Middle frontal gyrus (tissue), 1 donor: ENCODE results near the gene SPON1.
"Not testable (repeated sequence)": the region's sequence is repeated elsewhere in the genome, so short reads cannot be mapped to it uniquely, and the experiment has no call there.

ENCODE experiments used
- DNase-seq: peaks from one replicate; pipeline ENCODE4 v3.0.0-alpha.2; 2015; ENCODE audit warnings: low spot score; ENCODE audit errors: extremely low spot score

The SPON1 gene

DNA sequence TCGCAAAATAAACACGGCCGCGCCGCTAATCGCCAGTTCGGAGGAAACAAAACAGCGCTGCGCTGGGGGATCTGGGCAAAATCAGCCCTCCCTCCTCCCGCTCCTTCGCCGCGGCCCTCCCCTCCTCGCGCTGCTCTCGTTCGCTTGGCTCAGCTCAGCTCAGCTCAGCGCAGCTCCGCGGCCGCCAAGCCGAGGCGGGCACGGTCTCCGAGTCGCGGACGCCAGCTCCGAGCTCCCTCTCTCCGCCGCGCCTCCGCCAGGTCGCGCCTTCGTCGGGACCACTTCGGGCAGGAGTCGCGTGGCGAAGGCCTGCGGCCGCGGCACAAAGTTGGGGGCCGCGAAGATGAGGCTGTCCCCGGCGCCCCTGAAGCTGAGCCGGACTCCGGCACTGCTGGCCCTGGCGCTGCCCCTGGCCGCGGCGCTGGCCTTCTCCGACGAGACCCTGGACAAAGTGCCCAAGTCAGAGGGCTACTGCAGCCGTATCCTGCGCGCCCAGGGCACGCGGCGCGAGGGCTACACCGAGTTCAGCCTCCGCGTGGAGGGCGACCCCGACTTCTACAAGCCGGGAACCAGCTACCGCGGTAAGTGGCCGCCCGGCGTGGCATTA, at the start of gene SPON1:
Gene SPON1 (plus strand): TSS at position 162 of the 607 bp plus-strand sequence. CDS start 182 bp downstream, at position 344.
- no peak for DNase-seq

DNA sequence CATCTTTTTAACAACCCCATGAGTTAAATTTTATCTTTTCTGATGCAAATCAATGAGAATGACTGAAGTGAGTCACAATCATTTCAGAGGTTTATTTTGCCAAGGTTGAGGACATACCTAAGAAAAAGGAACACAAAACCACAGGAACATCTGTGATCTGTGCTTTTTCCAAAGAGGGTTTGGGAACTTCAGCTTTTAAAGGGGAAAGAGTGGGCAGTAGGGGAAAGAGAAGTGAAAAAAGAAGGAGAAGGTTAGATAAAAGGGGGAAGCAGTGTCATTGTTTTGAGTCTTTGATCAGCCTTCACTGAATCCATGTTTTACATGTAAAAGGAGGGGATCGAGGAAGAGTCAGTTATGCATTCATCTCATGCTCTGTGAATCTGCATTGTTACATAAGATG, 45.3 kb upstream of the SPON1 start:
- DNase-seq: no peak

DNA sequence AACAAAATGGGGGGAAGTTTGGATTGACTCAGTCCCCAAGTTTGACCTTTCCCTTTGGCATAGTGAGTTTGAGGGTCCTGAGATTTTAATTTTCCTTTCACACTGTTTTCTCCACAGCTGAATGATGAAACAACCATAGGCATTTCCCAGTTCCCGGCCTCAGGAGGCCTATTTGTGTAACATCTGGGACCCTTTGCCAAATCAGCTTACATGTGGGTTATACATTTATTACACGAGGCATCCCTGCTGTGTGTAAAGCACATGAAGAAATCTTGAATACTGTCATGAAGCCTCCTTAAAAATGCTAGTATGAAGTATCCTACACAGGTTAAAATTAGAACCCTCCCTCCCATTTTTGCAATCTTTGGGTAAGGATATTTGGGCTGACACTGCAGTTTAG, 44.6 kb upstream of the SPON1 start:
- no peak for DNase-seq

DNA sequence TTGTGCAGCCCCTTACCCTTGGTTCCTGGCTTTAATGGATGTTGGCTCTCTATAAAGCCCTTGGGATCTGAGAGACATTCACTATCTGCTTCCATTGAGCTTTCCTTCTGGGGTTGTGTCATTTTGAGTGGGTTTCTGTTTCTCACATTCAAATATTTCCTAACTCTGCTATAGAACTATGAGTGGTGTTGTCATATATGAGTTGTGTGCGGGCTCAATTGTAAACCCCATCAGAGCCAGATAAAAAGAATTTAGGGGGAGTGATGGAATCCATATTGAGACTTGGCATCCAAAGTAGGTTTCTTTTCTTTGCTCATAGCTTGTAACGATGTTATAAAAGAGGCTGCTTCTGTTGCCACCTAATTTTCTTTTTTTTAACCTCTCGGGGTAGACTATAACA, 41.8 kb upstream of the SPON1 start:
- DNase-seq: no peak

DNA sequence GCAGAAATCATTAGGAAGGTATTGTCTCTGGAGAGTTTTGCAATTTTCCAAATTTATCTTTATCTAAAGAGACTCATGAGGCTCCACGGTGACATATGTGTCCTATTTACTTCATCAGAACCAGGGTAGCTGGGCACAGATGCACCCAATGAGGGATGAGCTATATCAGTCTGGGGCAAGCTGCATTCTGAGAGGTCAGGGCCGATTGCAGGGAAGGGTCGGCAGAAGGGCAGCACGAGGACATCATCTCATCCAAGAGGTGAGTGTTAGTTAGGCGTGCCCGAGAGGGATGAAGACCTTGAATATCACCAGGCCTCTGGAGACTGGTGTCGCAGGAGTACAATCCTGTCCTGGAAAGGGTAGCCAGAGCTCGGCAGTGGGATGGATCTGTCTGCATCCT, 41.0 kb upstream of the SPON1 start:
- DNase-seq: no peak

DNA sequence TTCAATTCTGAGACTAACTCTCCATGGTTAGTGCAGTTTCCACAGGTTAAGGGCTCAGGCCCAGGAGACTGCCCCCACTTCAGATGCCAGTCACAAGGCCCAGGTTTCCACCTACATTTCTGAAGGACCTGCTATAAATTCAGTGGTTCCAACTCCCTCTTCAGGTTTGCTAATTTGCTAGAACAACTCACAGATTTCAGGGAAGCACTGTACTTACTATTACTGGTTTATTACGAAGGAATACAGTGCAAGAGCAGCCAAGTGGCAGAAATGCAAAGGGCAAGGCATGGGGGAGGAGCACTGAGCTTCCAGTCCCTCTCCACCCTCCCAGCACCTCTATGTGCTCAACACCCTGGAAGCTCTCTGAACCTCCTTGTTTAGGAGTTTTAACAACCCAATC, 39.3 kb upstream of the SPON1 start:
- no peak for DNase-seq

DNA sequence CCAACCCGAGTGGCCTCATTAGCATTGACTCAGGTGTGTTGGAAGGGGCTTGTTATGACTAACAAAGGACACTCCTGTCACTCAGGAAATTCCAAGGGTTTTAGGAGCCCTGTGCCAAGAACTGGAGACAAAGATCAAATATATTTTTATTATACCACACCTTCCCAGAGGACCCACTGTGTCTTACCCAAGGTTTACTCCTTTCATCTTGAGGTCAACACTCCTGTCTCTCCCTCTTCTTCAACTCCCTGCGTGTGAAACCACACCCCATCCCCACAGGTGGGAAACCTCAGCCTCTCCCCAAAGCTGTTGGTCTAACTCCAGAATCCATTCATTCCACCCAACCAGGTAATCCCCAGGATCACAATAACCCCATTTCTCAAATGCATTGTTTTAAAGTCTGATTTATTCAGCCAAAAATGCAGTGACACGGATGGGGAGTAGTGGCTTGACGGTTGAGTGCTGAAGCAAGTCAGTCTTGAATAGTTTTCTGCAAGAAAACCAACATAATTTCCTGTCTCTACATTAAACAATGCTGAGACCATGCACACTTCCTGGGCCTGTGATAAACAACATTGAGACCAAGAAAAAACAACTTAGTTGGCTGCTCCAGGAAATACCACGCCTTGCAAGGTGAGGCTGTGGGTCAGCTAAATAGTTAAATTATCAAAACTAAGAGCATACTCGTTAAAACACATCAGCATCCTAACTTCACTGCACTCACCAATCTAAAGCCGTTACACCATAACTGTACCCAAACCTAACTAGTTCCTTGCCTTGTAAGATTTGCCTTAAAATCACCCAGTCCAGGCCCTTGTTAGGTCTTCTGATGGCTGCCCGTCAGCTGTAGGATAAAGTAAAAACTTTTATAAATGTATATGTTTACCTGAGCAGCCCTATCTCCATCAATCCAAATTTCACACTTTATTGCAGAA, 38.5 kb upstream of the SPON1 start:
- DNase-seq: no peak

DNA sequence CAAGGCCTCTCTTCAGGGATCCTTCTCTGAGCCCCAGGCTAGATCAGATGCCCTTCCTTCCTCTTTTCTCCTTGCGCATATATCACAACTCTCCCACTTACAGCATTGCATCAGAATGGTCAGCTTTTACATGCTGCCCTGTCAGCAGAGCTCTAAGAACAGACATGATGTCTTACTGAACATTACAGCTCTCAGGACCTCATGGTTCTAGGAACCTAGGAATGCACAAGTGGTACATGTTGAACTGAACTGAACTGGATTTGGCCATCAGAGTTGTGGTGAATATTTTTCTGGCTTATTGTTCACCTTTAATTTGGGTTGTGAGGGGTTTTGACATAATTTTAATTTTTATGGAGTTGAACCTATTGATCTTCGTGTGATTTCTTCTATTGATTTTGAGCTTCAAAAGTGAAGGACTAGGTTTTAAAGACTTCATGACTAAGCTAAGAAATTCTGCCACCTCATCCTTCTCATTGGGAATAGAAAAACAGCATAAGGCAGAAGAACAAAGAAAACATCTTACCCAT, 37.7 kb upstream of the SPON1 start:
- DNase-seq: no peak

DNA sequence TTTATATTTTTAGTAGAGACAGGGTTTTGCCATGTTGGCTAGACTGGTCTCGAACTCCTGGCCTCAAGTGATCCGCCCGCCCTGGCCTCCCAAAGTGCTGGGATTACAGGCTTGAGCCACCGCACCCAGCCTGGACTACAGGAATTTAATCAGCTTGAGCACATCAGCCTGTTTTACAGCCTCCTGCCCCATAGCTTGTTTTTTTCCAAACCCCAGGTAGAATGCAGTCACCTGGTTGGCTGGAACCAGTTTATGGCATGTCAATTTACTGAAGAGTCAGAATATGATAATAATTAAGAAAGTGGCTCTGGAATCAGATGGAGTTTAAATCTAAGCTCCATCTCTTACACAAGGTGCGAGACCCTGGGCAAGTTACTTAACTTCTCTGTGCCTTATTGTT, 36.2 kb upstream of the SPON1 start:
- not testable (repeated sequence) for DNase-seq

DNA sequence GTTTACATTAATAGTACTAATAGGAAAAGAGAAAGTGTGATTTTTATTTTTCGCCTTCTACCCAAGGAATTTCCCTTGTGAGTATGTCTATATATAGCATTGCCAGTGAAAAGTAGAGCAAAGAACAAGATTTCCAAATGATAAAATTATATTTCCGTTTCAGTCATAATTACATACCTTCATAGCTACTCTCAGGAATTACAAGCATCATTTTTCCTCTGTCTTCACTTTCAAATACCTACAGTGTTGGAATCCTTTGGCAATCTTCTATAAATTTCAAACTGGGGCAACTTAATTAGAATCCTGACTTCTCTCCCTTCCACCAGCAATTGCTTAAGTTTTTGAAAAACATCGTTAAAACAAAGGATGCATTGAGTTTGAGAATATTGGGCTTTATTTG, 35.5 kb upstream of the SPON1 start:
- no peak for DNase-seq

DNA sequence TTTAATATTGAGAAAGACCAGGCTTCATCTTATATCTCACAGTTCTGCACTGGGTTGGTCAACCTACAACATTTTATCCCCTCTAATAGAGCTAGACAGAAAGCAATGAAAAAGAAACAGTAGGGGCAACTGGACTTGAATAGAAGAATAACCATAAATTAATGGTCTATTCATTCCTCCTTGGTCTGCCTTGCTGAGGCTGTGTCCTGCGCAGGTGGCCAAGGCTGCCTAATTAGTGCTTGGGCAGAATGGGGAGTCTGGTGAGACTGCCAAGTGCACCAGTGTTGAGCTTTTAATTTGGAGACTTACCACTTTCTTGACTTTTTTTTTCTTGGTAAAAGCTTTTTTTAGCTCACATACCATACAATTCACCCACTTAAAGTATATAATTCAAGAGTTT, 35.0 kb upstream of the SPON1 start:
- no peak for DNase-seq

DNA sequence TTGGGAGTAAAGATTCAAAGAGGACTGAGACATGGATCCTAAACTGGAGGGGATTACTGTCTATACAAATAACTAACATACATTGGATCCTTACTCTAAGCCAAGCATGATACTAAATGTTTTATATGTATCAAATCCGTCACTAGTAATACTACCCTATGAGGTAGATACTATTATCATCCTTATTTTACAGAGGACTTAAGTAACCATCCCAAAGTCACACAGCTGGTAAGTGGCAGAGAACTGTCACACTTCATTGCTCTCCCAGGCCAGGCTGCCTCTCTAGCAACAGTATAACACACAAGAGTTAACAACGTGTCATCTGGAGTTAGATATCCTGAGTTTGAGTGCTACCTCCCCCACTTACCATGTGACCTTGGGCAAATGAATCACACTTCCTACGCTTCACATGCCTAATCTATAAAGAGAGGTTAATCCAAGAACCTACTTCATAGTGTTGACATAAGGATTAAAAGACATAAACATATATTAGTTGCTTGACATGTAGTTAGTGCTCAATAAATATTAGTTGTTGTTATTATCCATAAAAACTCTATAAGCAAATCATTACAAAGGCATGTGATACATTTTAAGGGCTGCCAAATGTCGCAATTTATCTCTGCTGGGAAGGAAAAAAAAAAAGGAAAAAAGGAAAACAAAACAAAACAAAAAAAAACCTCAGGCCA, 33.8 kb upstream of the SPON1 start:
- DNase-seq: no peak

DNA sequence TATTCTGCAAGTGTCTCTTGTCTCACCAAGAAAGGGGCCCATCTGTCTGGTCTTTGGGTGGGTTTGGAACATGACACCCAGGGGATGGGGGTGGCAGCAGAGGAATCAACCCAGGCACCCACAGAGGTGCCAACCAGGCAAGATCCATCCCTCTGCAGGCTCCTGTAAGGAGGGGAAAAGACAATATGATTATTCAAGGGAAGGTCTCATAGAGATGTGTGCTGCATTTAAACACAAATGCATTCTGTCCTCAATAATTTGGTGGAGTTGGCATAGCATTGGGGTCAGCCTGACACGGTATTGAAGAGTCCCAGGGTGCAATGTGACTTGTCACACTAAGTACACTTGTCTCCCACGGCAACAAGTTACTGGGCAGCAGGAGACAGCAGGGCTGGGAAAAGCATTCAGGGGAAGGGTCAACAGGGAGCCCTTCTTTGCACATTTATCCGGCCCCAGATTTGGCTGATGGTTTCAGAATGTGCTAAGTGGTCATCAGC, 33.1 kb upstream of the SPON1 start:
- DNase-seq: peak; percentile 31

DNA sequence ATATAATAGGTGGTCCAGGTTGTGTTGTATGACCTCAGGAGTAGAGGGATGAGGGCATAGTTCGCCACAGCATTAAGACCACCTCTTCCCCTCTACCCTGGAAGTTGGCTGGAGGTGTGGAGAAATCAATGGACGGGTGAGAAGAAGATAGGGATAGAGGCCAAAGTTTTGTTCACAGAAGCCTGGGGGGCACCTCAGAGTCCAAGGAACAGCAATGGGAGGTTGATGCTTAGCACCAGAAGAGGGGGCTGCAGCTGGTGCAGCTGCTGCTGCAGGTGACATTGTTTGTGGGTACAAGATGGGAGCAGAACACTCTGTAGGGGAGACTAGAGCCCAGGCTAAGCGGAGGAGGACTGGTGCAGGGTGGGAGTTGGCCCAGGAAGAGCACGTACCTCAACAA, 31.2 kb upstream of the SPON1 start:
- no peak for DNase-seq

DNA sequence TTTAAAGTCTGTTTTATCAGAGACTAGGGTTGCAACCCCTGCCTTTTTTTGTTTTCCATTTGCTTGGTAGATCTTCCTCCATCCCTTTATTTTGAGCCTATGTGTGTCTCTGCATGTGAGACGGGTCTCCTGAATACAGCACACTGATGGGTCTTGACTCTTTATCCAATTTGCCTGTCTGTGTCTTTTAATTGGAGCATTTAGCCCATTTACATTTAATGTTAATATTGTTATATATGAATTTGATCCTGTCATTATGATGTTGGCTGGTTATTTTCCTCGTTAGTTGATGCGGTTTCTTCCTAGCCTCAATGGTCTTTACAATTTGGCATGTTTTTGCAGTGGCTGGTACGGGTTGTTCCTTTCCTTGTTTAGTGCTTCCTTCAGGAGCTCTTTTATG, 25.4 kb upstream of the SPON1 start:
- not testable (repeated sequence) for DNase-seq

DNA sequence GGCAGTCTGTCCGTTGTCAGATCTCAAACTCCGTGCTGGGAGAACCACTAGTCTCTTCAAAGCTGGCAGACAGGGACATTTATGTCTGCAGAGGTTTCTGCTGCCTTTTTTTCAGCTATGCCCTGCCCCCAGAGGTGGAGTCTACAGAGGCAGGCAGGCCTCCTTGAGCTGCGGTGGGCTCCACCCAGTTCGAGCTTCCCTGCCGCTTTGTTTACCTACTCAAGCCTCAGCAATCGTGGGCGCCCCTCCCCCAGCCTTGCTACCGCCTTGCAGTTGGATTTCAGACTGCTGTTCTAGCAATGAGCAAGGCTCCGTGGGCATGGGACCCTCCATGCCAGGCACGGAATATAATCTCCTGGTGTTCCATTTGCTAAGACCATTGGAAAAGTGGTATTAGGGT, 23.7 kb upstream of the SPON1 start:
- DNase-seq: not testable (repeated sequence)

DNA sequence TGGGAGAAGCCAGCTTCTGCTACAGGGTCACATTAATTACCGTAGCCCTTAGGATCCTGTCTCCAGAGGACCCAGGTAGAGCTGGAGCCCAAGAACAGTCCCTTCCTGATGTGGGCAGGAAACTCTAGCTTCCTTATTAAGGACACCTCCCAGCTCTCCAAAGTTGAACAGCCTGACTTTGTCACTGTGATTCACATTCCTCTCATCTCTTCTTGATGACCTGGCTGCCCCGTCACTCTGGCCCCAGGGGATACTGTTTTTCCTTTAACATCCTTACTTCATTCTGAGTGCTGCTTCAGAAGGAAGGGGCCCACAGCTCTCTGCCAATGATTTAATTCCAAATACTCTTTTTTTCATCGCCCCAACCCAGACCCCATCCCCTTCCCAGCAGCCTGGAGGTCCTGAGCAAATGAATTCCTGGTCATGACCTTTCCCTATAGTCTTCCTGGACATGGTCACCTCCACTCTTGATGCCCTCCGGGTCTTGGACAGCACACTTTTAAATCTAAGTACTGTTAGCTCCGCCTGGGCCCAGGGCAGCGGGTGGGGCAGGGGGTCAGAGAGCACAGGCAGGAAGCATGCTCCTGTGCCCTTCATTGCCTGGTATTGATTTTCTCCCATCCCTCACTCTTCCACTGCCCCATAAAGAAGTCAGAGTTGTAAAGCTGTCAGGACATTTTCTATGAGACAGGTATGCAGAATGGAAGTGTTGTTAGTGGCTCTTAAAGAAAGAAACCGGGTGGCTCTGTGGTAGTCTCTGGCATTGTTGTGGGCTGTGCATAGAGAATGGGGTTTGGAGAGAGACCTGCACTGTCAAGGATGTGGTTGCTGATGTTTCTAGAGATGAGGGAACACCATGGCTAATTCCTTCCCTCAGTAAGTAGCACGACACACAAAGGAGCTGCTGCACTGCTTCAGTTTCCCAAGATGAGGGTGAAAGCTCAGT, 22.3 kb upstream of the SPON1 start:
- no peak for DNase-seq

DNA sequence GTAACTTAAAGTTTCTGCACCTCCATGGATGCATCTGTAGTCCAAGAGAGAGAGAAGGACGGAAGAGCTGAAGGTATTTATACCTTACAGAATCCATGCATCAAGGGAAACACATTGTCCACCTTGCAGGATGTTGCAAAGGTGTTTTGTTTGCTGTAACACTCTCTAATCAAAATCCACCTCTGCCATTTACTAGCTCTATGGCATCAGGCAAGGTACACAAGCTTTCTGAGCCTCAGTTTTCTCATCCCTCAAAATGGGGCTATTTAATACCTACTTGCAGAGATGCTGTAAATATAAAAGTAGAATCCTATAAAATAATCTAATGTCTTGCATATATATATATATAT, 21.6 kb upstream of the SPON1 start:
- no peak for DNase-seq

DNA sequence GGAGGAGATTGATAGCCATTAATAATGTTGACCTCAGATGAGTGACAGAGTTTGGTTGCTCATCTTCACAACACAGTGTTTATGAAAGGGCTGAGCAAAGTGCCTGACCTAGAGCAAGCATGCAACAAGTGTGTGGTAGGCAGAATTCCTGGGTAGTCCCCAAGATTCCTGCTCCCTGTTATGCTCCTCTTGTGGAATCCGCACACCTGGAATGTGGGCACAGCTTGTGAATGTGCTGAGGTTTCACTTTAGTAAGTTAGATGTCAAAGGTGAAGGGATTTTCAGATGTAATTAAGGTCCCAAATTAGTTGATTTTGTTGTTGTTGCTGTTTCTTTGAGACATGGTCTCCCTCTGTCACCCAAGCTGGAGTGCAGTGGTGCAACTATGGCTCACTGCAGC, 20.7 kb upstream of the SPON1 start:
- DNase-seq: no peak

DNA sequence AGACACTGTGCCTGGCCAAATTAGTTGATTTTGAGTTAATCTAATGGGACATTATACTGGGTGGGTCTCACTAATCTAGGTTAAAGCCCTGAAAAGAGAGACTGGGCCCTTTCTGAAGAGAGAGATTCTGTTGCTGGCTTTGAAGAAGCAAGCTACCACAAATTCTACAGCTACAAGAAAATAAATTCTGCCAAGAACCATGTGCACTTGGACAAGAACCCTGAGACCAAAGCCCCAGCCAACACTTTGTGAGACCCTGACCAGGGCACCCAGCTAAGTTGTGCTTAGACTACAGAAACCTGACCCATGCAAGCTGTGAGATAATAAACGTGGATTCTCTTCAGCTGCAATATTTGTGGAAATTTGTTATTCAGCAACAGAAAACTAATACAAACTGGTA, 20.1 kb upstream of the SPON1 start:
- no peak for DNase-seq

DNA sequence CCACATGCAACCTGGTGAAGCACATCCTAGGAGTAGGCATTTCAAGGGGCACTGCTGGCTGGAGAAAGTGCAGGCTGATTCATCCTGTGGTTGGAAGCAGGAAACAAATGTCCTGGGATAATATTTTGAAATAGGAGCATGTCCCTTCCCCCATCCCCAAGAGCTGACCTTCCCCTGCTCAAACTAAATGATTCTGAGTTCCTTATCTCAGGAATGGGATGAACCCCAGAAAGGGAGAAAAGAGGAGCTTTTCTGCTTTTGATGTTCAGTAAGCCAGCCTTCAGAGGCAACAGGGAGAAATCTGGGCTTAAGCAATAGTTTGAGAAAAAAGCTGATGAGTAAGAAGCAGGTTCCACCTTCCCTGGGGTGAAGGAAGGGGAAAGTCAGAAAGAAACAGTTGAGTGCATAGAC, 19.5 kb upstream of the SPON1 start:
- no peak for DNase-seq
